Activated T-cell treated with anti-CD3 and anti-CD28 coated beads, Interleukin-2, amount 50 U/mL, for 24 hours (primary cell): ENCODE data around the gene TOP1.
A peak's percentile ranks its signal among the peaks of the same experiment; 100 is the strongest.

Source experiments
- DNase-seq: peaks from one replicate; pipeline ENCODE4 v3.0.0-alpha.2; 2020
- H3K27ac Mint-ChIP-seq: 2 replicates; pipeline ENCODE4 v1.8.0; 2020; ENCODE audit warnings: mild to moderate bottlenecking, mixed read lengths
- H3K27me3 Mint-ChIP-seq: 2 replicates; pipeline ENCODE4 v1.8.0; 2020; ENCODE audit warnings: mixed read lengths
- H3K36me3 Mint-ChIP-seq: 2 replicates; pipeline ENCODE4 v1.8.0; 2020; ENCODE audit warnings: low read depth, mixed read lengths
- H3K4me1 Mint-ChIP-seq: 2 replicates; pipeline ENCODE4 v1.8.0; 2020; ENCODE audit warnings: low read depth, mixed read lengths
- H3K4me3 Mint-ChIP-seq: 2 replicates; pipeline ENCODE4 v1.8.0; 2020; ENCODE audit warnings: mild to moderate bottlenecking, moderate library complexity, mixed read lengths
- H3K9me3 Mint-ChIP-seq: 2 replicates; pipeline ENCODE4 v1.8.0; 2020; ENCODE audit warnings: mixed read lengths

The TOP1 gene

DNA sequence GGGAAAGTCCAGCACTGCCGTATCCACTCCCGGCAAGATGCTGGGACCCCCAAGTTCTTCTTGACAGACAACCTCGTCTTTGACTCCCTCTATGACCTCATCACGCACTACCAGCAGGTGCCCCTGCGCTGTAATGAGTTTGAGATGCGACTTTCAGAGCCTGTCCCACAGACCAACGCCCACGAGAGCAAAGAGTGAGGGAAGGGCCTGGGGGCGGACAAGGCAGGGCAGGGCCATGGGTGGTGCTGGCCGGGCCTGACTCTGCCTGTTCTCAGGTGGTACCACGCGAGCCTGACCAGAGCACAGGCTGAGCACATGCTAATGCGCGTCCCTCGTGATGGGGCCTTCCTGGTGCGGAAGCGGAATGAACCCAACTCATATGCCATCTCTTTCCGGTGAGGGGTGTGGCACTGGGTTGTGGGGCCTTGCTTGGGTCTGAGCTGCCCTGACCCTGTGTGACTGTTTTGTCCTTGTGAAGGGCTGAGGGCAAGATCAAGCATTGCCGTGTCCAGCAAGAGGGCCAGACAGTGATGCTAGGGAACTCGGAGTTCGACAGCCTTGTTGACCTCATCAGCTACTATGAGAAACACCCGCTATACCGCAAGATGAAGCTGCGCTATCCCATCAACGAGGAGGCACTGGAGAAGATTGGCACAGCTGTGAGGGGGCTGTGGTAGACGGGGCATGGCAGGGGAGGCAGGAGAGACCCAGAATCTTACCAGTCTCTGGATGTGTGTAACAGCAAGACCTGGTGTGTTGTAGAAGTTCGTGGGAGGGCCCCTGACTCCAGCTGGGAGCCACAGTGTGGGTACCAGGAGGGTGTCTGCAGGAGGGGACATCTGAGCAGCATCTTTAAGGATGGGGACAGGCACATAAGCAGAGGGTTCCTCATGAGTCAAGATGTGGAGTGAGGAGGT, 137.8 kb downstream of the TOP1 start:
- H3K9me3 Mint-ChIP-seq, result no peaks in the 10 kb centered on the region
- H3K27me3 Mint-ChIP-seq, result no peaks in the 10 kb centered on the region
- H3K27ac Mint-ChIP-seq, result peak overlapping the region; percentile 89
- no peak for DNase-seq
- H3K4me3 Mint-ChIP-seq, result no peak overlapping the region
- peaks cover 98% of the 10 kb centered on the region for H3K36me3 Mint-ChIP-seq
- peaks cover 41% of the 10 kb centered on the region for H3K4me1 Mint-ChIP-seq

DNA sequence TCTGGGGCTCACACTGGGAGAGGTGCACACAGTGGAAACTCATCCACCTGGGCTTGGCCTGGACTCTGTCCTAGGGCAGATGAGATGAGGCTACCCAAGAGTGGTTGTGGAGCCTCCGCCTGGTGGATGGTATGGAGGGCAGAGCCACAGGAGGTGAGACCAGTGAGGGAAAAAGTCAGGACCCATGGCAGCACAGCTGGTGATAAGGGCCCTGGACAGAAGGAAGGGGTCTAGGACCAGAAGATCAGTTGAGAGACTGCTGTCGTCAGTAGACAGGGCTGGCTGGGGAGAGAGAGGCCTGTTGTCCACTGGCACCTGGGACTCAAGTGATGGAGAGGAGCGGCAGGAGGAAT, 138.5 kb downstream of the TOP1 start:
- H3K27ac Mint-ChIP-seq, result peak overlapping the region; percentile 89
- H3K36me3 Mint-ChIP-seq, result peaks cover 99% of the 10 kb centered on the region
- no peak overlapping the region for H3K4me3 Mint-ChIP-seq
- H3K9me3 Mint-ChIP-seq, result no peaks in the 10 kb centered on the region
- H3K27me3 Mint-ChIP-seq, result no peaks in the 10 kb centered on the region
- DNase-seq, result no peak
- H3K4me1 Mint-ChIP-seq, result peaks cover 41% of the 10 kb centered on the region

DNA sequence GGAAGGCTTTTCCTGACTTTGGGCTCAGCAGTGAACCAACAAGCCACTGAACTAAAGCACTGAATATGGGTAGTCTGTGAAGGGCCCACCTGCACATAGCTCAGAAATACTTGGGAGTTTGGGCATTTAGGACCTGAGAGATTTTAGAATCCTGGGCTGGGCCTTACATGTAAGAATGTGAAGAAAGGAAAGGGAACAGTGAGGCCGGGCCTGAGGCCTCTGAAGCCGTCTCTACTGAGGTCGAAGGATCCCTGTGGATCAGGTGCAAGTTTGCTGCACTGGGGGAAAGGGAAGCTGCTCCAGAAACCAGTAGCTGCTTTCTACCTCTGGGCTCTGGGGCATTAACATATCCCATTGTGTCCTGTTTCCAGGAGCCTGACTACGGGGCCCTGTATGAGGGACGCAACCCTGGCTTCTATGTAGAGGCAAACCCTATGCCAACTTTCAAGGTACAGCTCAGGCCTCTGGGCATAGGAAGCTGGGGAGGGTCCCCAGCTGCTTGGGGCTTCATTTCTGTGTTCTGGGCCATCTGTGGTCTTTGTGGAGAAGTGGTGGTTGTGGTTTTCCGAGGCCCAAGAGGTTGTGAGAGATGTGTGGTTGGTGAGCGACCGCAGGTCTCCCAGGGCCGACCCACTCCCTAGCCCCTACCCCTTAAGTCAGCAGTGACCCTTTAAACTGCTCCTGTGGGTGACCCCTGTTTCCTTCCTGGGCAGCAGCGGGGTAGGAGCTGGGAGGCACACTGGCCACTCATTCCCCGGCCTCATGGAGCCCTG, 139.0 kb downstream of the TOP1 start:
- Mint-ChIP-seq H3K27ac (peak overlapping the region; percentile 89), H3K36me3 (peaks cover 99% of the 10 kb centered on the region), H3K27me3 (no peaks in the 10 kb centered on the region), H3K9me3 (no peaks in the 10 kb centered on the region), H3K4me3 (no peak overlapping the region), H3K4me1 (peaks cover 37% of the 10 kb centered on the region)
- DNase-seq, result no peak

DNA sequence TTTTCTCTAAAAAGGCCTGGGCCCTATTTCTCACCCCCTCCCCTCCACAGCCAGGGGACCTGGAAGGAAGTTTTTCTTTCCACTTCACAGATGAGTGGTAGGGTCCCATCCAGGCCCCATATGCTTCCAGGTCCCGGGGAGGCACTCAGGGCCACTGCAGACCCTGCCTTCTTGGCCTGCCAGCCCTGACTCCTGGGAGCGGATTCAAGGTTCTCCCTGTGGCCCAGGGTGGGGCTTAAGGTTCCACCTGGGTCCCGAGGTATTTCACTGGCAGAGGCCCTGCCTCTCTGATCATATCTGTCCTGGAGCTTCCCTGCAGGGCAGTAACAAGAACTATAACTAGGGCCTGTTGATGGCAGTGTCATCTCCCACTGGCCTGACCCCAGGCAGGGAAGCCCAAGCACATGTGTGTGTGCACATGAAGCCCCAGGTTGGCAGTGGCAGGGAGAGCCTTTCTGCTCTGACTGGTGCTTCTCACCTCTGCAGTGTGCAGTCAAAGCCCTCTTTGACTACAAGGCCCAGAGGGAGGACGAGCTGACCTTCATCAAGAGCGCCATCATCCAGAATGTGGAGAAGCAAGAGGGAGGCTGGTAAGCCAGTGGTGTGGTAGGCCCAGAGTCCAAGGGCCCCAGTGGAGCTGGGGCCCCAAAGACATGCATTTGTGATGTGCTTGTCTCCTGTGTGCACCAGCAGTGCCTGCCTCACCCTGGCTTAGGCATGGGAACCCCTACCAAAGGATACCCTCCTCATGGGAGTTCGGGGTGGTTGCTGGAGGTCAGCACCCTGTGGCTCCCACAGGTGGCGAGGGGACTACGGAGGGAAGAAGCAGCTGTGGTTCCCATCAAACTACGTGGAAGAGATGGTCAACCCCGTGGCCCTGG, 139.9 kb downstream of the TOP1 start:
- Mint-ChIP-seq H3K9me3 (no peaks in the 10 kb centered on the region), H3K4me1 (peaks cover 37% of the 10 kb centered on the region), H3K4me3 (no peak overlapping the region), H3K36me3 (peaks cover 99% of the 10 kb centered on the region), H3K27me3 (no peaks in the 10 kb centered on the region), H3K27ac (peak overlapping the region; percentile 70)
- peak; percentile 28 for DNase-seq

DNA sequence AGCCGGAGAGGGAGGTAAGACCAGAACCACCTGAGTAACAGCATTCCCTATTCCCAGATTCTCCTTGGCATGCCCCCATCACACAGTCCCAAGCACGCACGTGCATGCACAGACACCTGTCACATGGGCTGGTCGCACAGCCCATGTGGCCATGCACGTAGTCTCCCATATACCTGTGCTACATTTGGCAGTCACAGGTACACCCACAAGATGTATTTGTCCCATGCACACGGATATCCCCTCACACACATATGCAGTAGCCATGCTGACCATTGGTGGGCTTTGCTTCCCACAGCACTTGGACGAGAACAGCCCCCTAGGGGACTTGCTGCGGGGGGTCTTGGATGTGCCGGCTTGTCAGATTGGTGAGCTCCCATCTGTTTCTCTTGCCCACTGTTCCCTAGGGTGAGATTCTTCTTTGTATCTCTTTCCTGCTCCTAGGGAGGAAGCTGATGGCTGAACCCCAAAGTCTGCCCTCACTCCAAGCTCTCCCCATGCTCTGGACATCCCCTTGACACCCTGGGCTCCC, 140.6 kb downstream of the TOP1 start:
- H3K27me3 Mint-ChIP-seq, result no peaks in the 10 kb centered on the region
- H3K9me3 Mint-ChIP-seq, result no peaks in the 10 kb centered on the region
- peak; percentile 6 for DNase-seq
- H3K4me3 Mint-ChIP-seq, result no peak overlapping the region
- H3K4me1 Mint-ChIP-seq, result peaks cover 36% of the 10 kb centered on the region
- H3K36me3 Mint-ChIP-seq, result peaks cover 99% of the 10 kb centered on the region
- H3K27ac Mint-ChIP-seq, result peak overlapping the region; percentile 60

DNA sequence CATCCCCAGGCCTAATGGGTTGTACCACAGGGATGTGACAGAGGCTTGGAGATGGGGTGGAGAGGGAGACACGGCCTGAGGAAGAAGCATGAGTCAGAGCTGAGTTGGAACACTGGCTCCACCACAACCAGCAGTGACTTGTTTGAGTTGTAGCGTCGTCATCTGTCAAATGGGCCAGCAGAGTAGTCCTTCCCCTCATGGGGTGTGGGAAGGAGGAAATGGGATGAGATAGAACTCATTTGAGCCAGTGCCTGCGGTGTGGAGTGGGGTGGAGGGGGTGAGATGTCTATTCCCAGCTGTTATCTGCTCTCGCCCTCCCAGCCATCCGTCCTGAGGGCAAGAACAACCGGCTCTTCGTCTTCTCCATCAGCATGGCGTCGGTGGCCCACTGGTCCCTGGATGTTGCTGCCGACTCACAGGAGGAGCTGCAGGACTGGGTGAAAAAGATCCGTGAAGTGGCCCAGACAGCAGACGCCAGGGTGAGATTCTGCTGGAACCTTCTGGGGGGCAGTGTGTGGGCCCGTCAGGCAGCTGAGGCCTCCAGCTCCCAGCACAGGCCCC, 141.2 kb downstream of the TOP1 start:
- no peaks in the 10 kb centered on the region for H3K27me3 Mint-ChIP-seq
- no peak overlapping the region for H3K4me3 Mint-ChIP-seq
- H3K4me1 Mint-ChIP-seq, result peaks cover 34% of the 10 kb centered on the region
- H3K36me3 Mint-ChIP-seq, result peaks cover 99% of the 10 kb centered on the region
- peak overlapping the region; percentile 60 for H3K27ac Mint-ChIP-seq
- no peaks in the 10 kb centered on the region for H3K9me3 Mint-ChIP-seq
- peak; percentile 15 for DNase-seq

DNA sequence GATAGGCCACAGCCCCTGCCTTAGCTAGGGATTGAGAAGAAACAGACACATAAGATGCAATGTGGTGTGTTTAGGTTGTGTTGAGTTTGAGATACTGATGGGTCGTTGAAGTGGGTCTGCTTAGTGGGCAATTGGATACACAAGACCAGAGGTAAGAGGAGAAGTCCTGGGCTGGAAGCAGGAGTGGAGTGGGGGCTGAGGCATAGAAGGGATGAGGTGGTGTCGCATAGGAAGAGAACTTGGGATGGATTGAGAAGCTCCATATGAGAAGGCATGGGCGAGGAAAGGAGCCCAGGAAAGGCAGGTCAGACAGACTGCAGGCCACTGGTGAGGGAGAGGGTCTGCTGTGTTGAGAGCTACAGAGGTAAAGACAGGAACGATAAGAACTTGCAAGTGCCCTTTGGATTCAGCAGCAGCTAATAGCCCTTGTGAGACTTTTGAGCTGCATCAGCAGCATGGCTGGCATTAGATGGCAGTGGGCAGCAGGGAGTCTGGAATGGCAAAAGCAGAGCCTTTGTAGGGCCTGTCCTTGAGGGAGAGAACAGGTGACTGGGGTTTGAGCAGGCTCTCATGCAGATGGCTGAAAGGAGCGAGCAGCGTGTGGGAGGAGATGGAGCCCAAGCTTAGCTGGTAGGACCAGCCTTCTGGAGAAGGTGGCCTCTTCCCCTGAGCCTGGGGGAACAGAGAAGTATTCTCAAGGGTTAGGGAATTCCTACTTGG, 141.9 kb downstream of the TOP1 start:
- peaks cover 33% of the 10 kb centered on the region for H3K4me1 Mint-ChIP-seq
- H3K27ac Mint-ChIP-seq, result peak overlapping the region; percentile 60
- no peak overlapping the region for H3K4me3 Mint-ChIP-seq
- peaks cover 99% of the 10 kb centered on the region for H3K36me3 Mint-ChIP-seq
- H3K9me3 Mint-ChIP-seq, result no peaks in the 10 kb centered on the region
- H3K27me3 Mint-ChIP-seq, result no peaks in the 10 kb centered on the region
- peak; percentile 27 for DNase-seq

DNA sequence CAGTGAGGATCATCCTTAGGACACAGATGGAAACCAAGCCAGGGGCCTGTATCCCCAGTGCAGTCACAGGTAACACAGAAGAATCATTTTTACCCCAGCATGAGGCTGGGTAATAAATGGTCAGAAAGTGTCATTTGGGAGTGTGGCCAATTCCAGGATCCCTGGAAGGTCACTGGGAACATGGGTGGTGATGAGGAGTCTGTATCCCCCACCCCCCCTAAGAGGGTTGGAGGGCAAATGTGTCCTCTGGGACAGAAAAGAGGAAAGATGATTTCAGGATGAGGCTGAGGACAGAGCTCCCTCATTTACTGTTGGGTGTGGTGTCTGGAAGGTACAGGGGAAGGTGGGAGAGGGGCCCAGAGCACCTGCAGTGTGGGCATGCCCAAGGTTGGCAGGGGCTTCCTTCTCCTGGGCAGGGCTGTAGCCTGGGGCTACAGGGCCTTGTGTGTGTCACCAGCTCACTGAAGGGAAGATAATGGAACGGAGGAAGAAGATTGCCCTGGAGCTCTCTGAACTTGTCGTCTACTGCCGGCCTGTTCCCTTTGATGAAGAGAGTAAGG, 143.2 kb downstream of the TOP1 start:
- Mint-ChIP-seq H3K4me3 (no peak overlapping the region), H3K9me3 (no peaks in the 10 kb centered on the region), H3K27me3 (no peaks in the 10 kb centered on the region), H3K36me3 (peaks cover 99% of the 10 kb centered on the region), H3K27ac (peak overlapping the region; percentile 88), H3K4me1 (peaks cover 23% of the 10 kb centered on the region)
- peak; percentile 28 for DNase-seq

DNA sequence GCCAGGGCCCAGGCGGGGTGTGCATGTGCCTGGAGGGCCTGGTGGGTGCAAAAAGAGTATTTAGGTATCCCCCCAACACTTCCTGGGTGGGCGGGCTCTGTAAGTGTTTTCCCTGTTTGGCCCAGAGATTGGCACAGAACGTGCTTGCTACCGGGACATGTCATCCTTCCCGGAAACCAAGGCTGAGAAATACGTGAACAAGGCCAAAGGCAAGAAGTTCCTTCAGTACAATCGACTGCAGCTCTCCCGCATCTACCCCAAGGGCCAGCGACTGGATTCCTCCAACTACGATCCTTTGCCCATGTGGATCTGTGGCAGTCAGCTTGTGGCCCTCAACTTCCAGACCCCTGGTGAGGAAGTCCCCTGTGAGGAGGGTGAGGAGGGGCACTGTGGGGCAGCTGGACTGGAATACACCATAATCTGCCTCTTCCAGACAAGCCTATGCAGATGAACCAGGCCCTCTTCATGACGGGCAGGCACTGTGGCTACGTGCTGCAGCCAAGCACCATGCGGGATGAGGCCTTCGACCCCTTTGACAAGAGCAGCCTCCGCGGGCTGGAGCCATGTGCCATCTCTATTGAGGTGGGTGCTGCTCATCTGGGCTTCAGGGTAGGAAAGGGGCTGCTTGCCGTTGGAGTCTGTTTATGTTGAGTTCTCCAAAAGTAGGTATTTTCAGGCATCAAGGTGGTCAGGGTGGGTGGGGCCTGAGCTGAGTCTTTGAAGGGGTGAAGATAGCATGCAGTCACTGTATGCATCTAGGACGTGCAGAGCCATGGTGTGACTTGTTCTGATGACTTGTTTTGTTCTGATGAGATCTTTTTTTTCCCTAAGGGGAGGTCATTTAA, 143.9 kb downstream of the TOP1 start:
- H3K4me1 Mint-ChIP-seq, result peaks cover 16% of the 10 kb centered on the region
- H3K27me3 Mint-ChIP-seq, result no peaks in the 10 kb centered on the region
- no peaks in the 10 kb centered on the region for H3K9me3 Mint-ChIP-seq
- peaks cover 99% of the 10 kb centered on the region for H3K36me3 Mint-ChIP-seq
- DNase-seq, result peak; percentile 35
- H3K27ac Mint-ChIP-seq, result peak overlapping the region; percentile 88
- no peak overlapping the region for H3K4me3 Mint-ChIP-seq

DNA sequence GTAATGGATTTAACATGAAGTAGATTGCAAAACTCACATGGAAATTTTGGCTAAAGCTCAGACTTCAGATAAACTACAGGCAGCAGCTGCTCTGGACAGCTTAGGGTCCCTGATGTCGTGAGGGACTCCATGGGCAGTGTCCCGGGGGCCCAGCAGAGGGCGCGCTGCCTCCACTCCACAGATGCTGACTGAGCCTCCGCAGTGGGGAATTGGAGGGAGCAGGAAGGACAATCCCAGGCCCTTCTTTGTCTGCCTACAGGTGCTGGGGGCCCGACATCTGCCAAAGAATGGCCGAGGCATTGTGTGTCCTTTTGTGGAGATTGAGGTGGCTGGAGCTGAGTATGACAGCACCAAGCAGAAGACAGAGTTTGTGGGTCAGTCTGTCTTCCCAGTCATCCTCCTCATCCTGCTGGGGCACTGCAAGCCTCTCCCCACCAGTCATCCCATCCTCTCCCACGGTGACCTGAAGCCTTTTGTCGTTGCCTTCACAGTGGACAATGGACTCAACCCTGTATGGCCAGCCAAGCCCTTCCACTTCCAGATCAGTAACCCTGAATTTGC, 144.6 kb downstream of the TOP1 start:
- H3K27me3 Mint-ChIP-seq, result no peaks in the 10 kb centered on the region
- peak overlapping the region; percentile 88 for H3K27ac Mint-ChIP-seq
- H3K9me3 Mint-ChIP-seq, result no peaks in the 10 kb centered on the region
- peaks cover 99% of the 10 kb centered on the region for H3K36me3 Mint-ChIP-seq
- H3K4me1 Mint-ChIP-seq, result peaks cover 9% of the 10 kb centered on the region
- peak; percentile 81 for DNase-seq
- no peak overlapping the region for H3K4me3 Mint-ChIP-seq

DNA sequence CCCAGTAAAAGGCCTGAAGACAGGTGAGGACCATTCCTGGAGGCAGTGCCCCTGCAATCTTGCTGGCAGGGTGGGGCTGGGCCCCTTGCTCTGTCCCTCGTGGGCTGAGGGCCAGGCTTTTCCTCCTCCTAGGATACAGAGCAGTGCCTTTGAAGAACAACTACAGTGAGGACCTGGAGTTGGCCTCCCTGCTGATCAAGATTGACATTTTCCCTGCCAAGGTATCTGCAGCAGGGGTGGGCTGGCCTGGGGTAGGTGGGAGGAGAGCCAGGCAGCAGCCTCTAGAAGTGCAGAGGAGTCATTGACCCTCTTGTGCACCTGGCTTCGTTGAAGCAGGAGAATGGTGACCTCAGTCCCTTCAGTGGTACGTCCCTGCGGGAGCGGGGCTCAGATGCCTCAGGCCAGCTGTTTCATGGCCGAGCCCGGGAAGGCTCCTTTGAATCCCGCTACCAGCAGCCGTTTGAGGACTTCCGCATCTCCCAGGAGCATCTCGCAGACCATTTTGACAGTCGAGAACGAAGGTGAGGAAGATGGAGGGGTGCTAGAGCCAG, 145.2 kb downstream of the TOP1 start:
- peaks cover 9% of the 10 kb centered on the region for H3K4me1 Mint-ChIP-seq
- peak overlapping the region; percentile 88 for H3K27ac Mint-ChIP-seq

More for the DNA sequence above, 145.2 kb downstream of the TOP1 start:
- H3K36me3 Mint-ChIP-seq, result peaks cover 99% of the 10 kb centered on the region
- H3K4me3 Mint-ChIP-seq, result no peak overlapping the region
- peak; percentile 23 for DNase-seq
- H3K27me3 Mint-ChIP-seq, result no peaks in the 10 kb centered on the region
- H3K9me3 Mint-ChIP-seq, result no peaks in the 10 kb centered on the region
